Endodermal cell (in vitro differentiated cells): Measurements from ENCODE around the gene LRP11. TPM values are rescaled to one million over a fixed set of nuclear protein-coding genes. Genes with fewer than 3 reads are reported as not detected.

ENCODE experiments used
- DNase-seq: peaks from one replicate; pipeline ENCODE4 v3.0.0-alpha.2; 2017
- H3K27ac ChIP-seq: 2 replicates; pipeline ENCODE4 v1.5.1; 2013; ENCODE audit warnings: mild to moderate bottlenecking, low read depth, low read length, moderate library complexity
- H3K27me3 ChIP-seq: 2 replicates; pipeline ENCODE4 v1.6.1; 2013; ENCODE audit warnings: mild to moderate bottlenecking, low read length, moderate library complexity; ENCODE audit not compliant: insufficient read depth, control insufficient read depth, poor library complexity, severe bottlenecking
- H3K36me3 ChIP-seq: 2 replicates; pipeline ENCODE4 v1.7.0; 2013; ENCODE audit warnings: mild to moderate bottlenecking, low read length, moderate library complexity; ENCODE audit not compliant: control insufficient read depth, insufficient read depth
- H3K4me1 ChIP-seq: one replicate; pipeline ENCODE4 v1.7.0; 2013; ENCODE audit warnings: low read length; ENCODE audit not compliant: control insufficient read depth, insufficient read depth
- H3K4me3 ChIP-seq: 2 replicates; pipeline ENCODE4 v1.5.1; 2013; ENCODE audit warnings: mild to moderate bottlenecking, low read length, moderate library complexity
- H3K9ac ChIP-seq: 2 replicates; pipeline ENCODE4 v1.6.1; 2013; ENCODE audit warnings: mild to moderate bottlenecking, low read length, moderate library complexity; ENCODE audit not compliant: poor library complexity, severe bottlenecking; ENCODE audit errors: extremely low read depth
- H3K9me3 ChIP-seq: 2 replicates; pipeline ENCODE4 v1.6.1; 2013; ENCODE audit warnings: mild to moderate bottlenecking, low read length, moderate library complexity; ENCODE audit not compliant: control insufficient read depth
- H3K27ac Mint-ChIP-seq: 2 replicates; pipeline ENCODE4 v1.8.0; 2020; ENCODE audit warnings: mixed read lengths
- H3K27me3 Mint-ChIP-seq: 2 replicates; pipeline ENCODE4 v1.8.0; 2021; ENCODE audit warnings: mild to moderate bottlenecking, mixed read lengths; ENCODE audit not compliant: insufficient read depth
- H3K36me3 Mint-ChIP-seq: 2 replicates; pipeline ENCODE4 v1.8.0; 2020; ENCODE audit warnings: low read depth, mixed read lengths
- H3K4me1 Mint-ChIP-seq: 2 replicates; pipeline ENCODE4 v1.8.0; 2020; ENCODE audit warnings: mixed read lengths
- H3K4me3 Mint-ChIP-seq: 2 replicates; pipeline ENCODE4 v1.8.0; 2020; ENCODE audit warnings: mild to moderate bottlenecking, moderate library complexity, mixed read lengths
- H3K9me3 Mint-ChIP-seq: 2 replicates; pipeline ENCODE4 v1.8.0; 2020; ENCODE audit warnings: mild to moderate bottlenecking, mixed read lengths
- WGBS, 2 experiments: methylation state at CpG; one replicate each; pipeline versions ENCODE4 v1.1.5 to v1.1.7; 2013; ENCODE audit warnings: missing lambda C conversion rate in 2 of 2, mixed read lengths in 1 of 2; ENCODE audit not compliant: insufficient coverage in 1 of 2, insufficient read length in 1 of 2; 5-methylcytosine and 5-hydroxymethylcytosine counted together
- total RNA-seq, 2 donors: library from RNA; stranded (reverse); fragmentation: NEBNext Ultra II Directional in 1 of 2; extraction: Animal tissue kit (Norgen Biotek cat#: 25700) in 1 of 2; gene quantifications; 2 replicates in 1 of 2; 3 replicates in 1 of 2; pipeline ENCODE4 v1.2.1, GENCODE V29; 2021
- TF ChIP-seq, protein P1 (sequence below): fragments of 200-600 bp; sonication (generic); conservative IDR thresholded peaks from 2 replicates; pipeline ENCODE4 v1.5.0; 2021; ENCODE audit warnings: antibody characterized with exemption, mild to moderate bottlenecking

The LRP11 gene
- total RNA-seq, 2 donors from 2014 or later, result 3.6 to 6.0 TPM

DNA sequence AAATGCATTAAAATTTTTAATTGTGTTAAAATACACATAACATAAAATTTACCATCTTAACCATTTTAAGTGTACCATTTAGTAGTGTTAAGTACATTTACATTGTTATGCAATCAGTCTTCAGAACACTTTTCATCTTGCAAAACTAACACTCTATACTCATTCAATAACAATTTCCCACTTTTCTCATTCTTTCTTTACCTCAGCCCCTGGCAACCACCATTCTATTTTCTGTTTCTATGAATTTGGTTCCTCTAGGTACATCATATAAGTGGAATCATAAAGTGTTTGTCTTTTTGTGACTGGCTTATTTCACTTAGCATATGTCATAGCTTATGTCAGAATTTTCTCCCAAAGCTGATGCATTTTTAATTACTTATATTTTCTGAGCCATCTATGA, 82.4 kb downstream of the LRP11 start:
- Histone ChIP-seq H3K27ac (no peak overlapping the region), H3K9me3 (peaks cover 13% of the 10 kb centered on the region), H3K4me3 (no peak overlapping the region), H3K4me1 (no peaks in the 10 kb centered on the region), H3K36me3 (peaks cover 60% of the 10 kb centered on the region), H3K27me3 (no peaks in the 10 kb centered on the region), H3K9ac (no peak overlapping the region)
- H3K9me3 Mint-ChIP-seq, result peaks cover 5% of the 10 kb centered on the region
- no peak overlapping the region for H3K4me3 Mint-ChIP-seq
- TF ChIP-seq, protein P1, sequence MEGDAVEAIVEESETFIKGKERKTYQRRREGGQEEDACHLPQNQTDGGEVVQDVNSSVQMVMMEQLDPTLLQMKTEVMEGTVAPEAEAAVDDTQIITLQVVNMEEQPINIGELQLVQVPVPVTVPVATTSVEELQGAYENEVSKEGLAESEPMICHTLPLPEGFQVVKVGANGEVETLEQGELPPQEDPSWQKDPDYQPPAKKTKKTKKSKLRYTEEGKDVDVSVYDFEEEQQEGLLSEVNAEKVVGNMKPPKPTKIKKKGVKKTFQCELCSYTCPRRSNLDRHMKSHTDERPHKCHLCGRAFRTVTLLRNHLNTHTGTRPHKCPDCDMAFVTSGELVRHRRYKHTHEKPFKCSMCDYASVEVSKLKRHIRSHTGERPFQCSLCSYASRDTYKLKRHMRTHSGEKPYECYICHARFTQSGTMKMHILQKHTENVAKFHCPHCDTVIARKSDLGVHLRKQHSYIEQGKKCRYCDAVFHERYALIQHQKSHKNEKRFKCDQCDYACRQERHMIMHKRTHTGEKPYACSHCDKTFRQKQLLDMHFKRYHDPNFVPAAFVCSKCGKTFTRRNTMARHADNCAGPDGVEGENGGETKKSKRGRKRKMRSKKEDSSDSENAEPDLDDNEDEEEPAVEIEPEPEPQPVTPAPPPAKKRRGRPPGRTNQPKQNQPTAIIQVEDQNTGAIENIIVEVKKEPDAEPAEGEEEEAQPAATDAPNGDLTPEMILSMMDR, result no peak
- no peak overlapping the region for H3K27ac Mint-ChIP-seq
- no peak for DNase-seq
- peaks cover 41% of the 10 kb centered on the region for H3K36me3 Mint-ChIP-seq
- H3K27me3 Mint-ChIP-seq, result no peaks in the 10 kb centered on the region
- no peaks in the 10 kb centered on the region for H3K4me1 Mint-ChIP-seq

DNA sequence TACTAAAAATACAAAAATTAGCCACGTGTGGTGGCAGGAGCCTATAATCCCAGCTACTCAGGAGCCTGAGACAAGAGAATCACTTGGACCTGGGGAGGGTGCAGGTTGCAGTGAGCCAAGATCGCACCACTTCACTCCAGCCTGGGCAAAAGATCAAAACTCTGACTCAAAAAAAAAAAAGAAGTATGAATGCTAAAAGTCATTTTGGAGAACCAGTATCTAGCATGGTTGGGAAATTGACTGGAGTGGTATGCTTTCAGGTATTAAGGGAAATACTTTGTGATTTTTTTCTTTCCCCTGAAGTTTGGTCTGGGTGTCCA, 84.6 kb downstream of the LRP11 start:
- Mint-ChIP-seq H3K27ac (no peak overlapping the region), H3K4me1 (no peaks in the 10 kb centered on the region), H3K27me3 (no peaks in the 10 kb centered on the region), H3K4me3 (no peak overlapping the region), H3K9me3 (peaks cover 3% of the 10 kb centered on the region), H3K36me3 (peaks cover 49% of the 10 kb centered on the region)
- H3K9me3 ChIP-seq, result peaks cover 13% of the 10 kb centered on the region
- no peaks in the 10 kb centered on the region for H3K4me1 ChIP-seq
- H3K27ac ChIP-seq, result no peak overlapping the region
- H3K27me3 ChIP-seq, result no peaks in the 10 kb centered on the region
- H3K36me3 ChIP-seq, result peaks cover 77% of the 10 kb centered on the region
- TF ChIP-seq, protein P1, result no peak
- no peak for DNase-seq
- WGBS, 2 experiments, result 80 to 91% methylated on average over 2 of the region's 2 CpGs
- no peak overlapping the region for H3K9ac ChIP-seq
- no peak overlapping the region for H3K4me3 ChIP-seq

DNA sequence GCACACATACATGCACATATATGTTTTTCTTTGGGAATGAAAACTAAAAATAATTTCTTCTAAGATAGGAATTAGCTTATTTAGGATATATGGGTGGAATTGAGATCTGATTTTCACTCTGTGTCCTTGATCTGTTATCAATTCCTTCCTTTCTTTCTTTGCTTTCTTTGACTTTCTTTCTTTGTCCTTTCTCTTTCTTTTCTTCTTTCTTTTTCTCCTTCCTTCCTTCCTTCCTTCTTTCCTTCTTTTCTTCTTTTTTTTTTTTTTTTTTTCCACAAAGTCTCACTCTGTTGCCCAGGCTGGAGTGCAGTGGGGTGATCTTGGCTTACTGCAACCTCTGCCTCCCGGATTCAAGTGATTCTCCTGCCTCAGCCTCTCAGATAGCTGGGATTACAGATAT, 86.5 kb downstream of the LRP11 start:
- H3K4me1 ChIP-seq, result no peaks in the 10 kb centered on the region
- peaks cover 44% of the 10 kb centered on the region for H3K36me3 Mint-ChIP-seq
- TF ChIP-seq, protein P1, result no peak
- no peaks in the 10 kb centered on the region for H3K9me3 ChIP-seq
- H3K27ac ChIP-seq, result no peak overlapping the region
- H3K27me3 ChIP-seq, result no peaks in the 10 kb centered on the region
- H3K4me1 Mint-ChIP-seq, result no peaks in the 10 kb centered on the region
- H3K27ac Mint-ChIP-seq, result no peak overlapping the region
- H3K27me3 Mint-ChIP-seq, result no peaks in the 10 kb centered on the region
- H3K4me3 ChIP-seq, result no peak overlapping the region
- WGBS, 2 experiments, result 89 to 100% methylated on average over 1 of the region's 1 CpG
- H3K9me3 Mint-ChIP-seq, result no peaks in the 10 kb centered on the region
- DNase-seq, result no peak
- peaks cover 77% of the 10 kb centered on the region for H3K36me3 ChIP-seq
- H3K9ac ChIP-seq, result no peak overlapping the region
- no peak overlapping the region for H3K4me3 Mint-ChIP-seq
